ENCODE data around the gene ST3GAL5.

The ST3GAL5 gene

GRCh38 chr2:85813982-85814801, 74.6 kb downstream of the ST3GAL5 start:
- Histone ChIP-seq H3K9me3 (replicated peaks; ENCODE audit: insufficient read depth, low read length) (no peaks in the 10 kb centered on the region), H3K4me3 (ENCODE audit: low read length) (no peak overlapping the region), H3K4me2 (ENCODE audit: low read depth, low read length) (no peak overlapping the region), H3K36me3 (replicated peaks; ENCODE audit: insufficient read depth, low read length) (no peaks in the 10 kb centered on the region), H3K9ac (ENCODE audit: low read length) (no peak overlapping the region), H4K20me1 (ENCODE audit: insufficient read depth, low read length) (no peaks in the 10 kb centered on the region), H3K4me1 (ENCODE audit: low read length) (no peaks in the 10 kb centered on the region), H3K27ac (ENCODE audit: low read length) (no peak overlapping the region), H2AFZ (ENCODE audit: low read length) (no peak overlapping the region), H3F3A (ENCODE audit: insufficient read depth, low read length) (no peaks in the 10 kb centered on the region), H3K9me2 (replicated peaks; ENCODE audit: insufficient read depth, low read length) (no peaks in the 10 kb centered on the region), H3K79me2 (ENCODE audit: low read length) (no peaks in the 10 kb centered on the region), H3K27me3 (replicated peaks; ENCODE audit: insufficient read depth, low read length) (no peaks in the 10 kb centered on the region)
- TF ChIP-seq CTCF (IDR thresholded peaks at IDR 0.05; ENCODE audit: low read length) (peak; percentile 97), EZH2 (optimal IDR thresholded peaks at IDR 0.05; ENCODE audit: low read depth, low read length) (no peak)
- peak; percentile 79 for DNase-seq

DNA sequence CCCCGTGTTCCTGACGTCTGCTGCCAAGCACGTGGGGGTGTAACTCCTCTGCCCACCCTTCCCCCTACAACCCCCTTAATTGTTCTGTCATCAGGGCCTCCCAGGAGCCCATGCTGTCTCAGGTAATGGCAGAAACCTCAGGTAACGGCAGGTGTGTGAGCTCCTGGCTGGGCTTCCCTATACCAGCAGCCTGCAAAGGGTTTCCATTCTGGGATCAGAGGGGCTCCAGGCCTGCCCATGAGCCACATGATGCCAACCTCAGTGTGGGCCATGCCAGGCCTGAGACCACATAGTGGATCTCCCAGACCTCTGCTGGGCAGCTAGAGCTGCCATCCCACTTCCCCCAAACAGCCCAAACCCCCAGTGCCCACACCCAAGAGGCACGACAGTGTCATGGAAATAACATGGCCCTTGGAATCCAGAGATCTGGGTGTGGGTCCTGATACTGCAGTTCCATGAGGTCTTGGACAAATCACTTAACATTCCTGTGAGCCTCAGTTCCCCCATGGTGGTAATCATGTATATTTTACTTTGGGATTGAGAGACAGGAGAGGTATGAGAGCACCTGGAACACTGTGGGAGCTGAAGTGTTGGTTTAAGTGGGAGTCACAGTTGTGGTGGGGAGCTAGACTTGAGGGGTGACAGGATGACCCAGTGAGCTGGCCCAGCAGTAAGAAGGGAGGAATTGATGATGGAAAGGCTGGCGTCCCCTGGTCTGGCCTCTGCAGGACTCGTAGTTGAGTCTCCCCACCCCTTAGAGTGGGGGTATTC, 75.4 kb downstream of the ST3GAL5 start:
- no peak overlapping the region for H3K4me3 ChIP-seq (ENCODE audit: low read length)
- H3K4me1 ChIP-seq (ENCODE audit: low read length), result no peaks in the 10 kb centered on the region
- no peaks in the 10 kb centered on the region for H3K9me2 ChIP-seq (replicated peaks; ENCODE audit: insufficient read depth, low read length)
- no peak overlapping the region for H3K9ac ChIP-seq (ENCODE audit: low read length)
- no peak for DNase-seq
- no peaks in the 10 kb centered on the region for H3K79me2 ChIP-seq (ENCODE audit: low read length)
- H3K27me3 ChIP-seq (replicated peaks; ENCODE audit: insufficient read depth, low read length), result no peaks in the 10 kb centered on the region
- H3K4me2 ChIP-seq (ENCODE audit: low read depth, low read length), result no peak overlapping the region
- no peak for TF ChIP-seq EZH2phosphoT487 (IDR thresholded peaks at IDR 0.05; ENCODE audit: low read length)
- TF ChIP-seq CTCF (IDR thresholded peaks at IDR 0.05; ENCODE audit: low read length), result no peak
- no peak for TF ChIP-seq EZH2 (optimal IDR thresholded peaks at IDR 0.05; ENCODE audit: low read depth, low read length)
- H3K27ac ChIP-seq (ENCODE audit: low read length), result no peak overlapping the region
- no peak overlapping the region for H2AFZ ChIP-seq (ENCODE audit: low read length)
- H3F3A ChIP-seq (ENCODE audit: insufficient read depth, low read length), result no peaks in the 10 kb centered on the region
- no peaks in the 10 kb centered on the region for H3K36me3 ChIP-seq (replicated peaks; ENCODE audit: insufficient read depth, low read length)
- no peaks in the 10 kb centered on the region for H3K9me3 ChIP-seq (replicated peaks; ENCODE audit: insufficient read depth, low read length)
- H4K20me1 ChIP-seq (ENCODE audit: insufficient read depth, low read length), result no peaks in the 10 kb centered on the region

DNA sequence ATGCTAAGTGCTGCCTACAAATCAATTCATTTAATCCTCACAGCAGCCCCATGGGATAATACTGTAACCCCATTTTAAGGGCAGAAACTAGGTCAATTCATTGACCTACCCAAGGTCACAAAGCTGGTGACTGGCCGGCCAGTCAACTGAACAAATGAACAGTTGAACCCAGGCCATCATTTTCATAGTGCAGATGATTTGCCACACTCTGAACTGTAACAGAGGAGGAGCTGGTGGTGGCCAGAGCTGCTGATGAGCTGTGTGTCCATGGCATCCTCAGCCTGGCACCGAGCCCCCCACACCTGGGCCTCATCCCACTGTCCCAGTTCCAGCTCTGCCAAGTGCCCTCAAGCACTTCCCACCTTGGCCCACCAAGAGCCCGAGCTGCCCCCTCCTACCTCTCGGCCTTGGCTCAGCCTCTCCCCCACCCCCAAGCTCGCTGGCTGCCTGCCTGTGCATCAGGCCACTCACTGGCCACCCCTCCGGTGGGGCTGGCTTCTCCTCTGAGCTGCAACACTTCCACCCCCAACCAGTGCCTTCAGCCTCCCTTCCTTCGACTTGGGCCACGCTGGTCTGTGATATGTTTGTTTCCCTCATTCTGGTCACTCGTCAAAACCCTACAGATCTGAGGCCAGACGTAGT, 76.6 kb downstream of the ST3GAL5 start:
- Histone ChIP-seq H3K4me3 (ENCODE audit: low read length) (no peak overlapping the region), H3K27ac (ENCODE audit: low read length) (no peak overlapping the region), H3K9ac (ENCODE audit: low read length) (no peak overlapping the region), H3K36me3 (replicated peaks; ENCODE audit: insufficient read depth, low read length) (no peaks in the 10 kb centered on the region), H3K9me2 (replicated peaks; ENCODE audit: insufficient read depth, low read length) (no peaks in the 10 kb centered on the region), H3K9me3 (replicated peaks; ENCODE audit: insufficient read depth, low read length) (no peaks in the 10 kb centered on the region), H3K27me3 (replicated peaks; ENCODE audit: insufficient read depth, low read length) (no peaks in the 10 kb centered on the region), H2AFZ (ENCODE audit: low read length) (no peak overlapping the region), H3K4me2 (ENCODE audit: low read depth, low read length) (no peak overlapping the region), H3K79me2 (ENCODE audit: low read length) (no peaks in the 10 kb centered on the region), H4K20me1 (ENCODE audit: insufficient read depth, low read length) (no peaks in the 10 kb centered on the region), H3K4me1 (ENCODE audit: low read length) (no peaks in the 10 kb centered on the region), H3F3A (ENCODE audit: insufficient read depth, low read length) (no peaks in the 10 kb centered on the region)
- no peak for DNase-seq
- TF ChIP-seq CTCF (IDR thresholded peaks at IDR 0.05; ENCODE audit: low read length) (no peak), EZH2 (optimal IDR thresholded peaks at IDR 0.05; ENCODE audit: low read depth, low read length) (no peak), EZH2phosphoT487 (IDR thresholded peaks at IDR 0.05; ENCODE audit: low read length) (no peak)
